Gastrocnemius medialis (tissue), 4 donors: ENCODE results near the gene MYO1E.

Experiments
- POLR2A ChIP-seq, 2 donors: fragments of 450-650 bp; IDR thresholded peaks; one replicate each; pipeline ENCODE4 v1.6.1; 2017; ENCODE audit warnings: antibody characterized with exemption in 2 of 2, mild to moderate bottlenecking in 2 of 2, moderate library complexity in 2 of 2
- TF ChIP-seq, protein P1 (sequence below), 5 experiments: fragments of 450-650 bp in 3 of 5; fragments of 200-600 bp in 2 of 5; sonication (generic) in 2 of 5; IDR thresholded peaks in 4 of 5; conservative IDR thresholded peaks in 1 of 5; 1 replicate in 4 of 5; 2 replicates in 1 of 5; pipeline ENCODE4 v1.5.1; 2016 to 2019; ENCODE audit warnings: antibody characterized with exemption in 5 of 5, mild to moderate bottlenecking in 3 of 5, moderate library complexity in 3 of 5

- no peak for TF ChIP-seq POLR2A (IDR thresholded peaks at IDR 0.05)
- TF ChIP-seq, protein P1, sequence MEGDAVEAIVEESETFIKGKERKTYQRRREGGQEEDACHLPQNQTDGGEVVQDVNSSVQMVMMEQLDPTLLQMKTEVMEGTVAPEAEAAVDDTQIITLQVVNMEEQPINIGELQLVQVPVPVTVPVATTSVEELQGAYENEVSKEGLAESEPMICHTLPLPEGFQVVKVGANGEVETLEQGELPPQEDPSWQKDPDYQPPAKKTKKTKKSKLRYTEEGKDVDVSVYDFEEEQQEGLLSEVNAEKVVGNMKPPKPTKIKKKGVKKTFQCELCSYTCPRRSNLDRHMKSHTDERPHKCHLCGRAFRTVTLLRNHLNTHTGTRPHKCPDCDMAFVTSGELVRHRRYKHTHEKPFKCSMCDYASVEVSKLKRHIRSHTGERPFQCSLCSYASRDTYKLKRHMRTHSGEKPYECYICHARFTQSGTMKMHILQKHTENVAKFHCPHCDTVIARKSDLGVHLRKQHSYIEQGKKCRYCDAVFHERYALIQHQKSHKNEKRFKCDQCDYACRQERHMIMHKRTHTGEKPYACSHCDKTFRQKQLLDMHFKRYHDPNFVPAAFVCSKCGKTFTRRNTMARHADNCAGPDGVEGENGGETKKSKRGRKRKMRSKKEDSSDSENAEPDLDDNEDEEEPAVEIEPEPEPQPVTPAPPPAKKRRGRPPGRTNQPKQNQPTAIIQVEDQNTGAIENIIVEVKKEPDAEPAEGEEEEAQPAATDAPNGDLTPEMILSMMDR (IDR thresholded peaks at IDR 0.05 in 4 of 5, conservative IDR thresholded peaks at IDR 0.05 in 1 of 5): no peak
These were observed 222.5 kb downstream of the MYO1E start for GRCh38 chr15:59150185-59150584.
